Ovary (tissue), 9 donors: ENCODE measurements around the gene RAB40B. TPM values are rescaled to one million over a fixed set of nuclear protein-coding genes. Genes with fewer than 3 reads are reported as not detected.

Experiments
- DNase-seq, 5 donors: peaks; one replicate each; pipeline ENCODE4 v3.0.0-alpha.2; 2019 to 2020
- H3K27ac ChIP-seq, 2 donors: fragments of 200-600 bp; one replicate each; pipeline versions ENCODE4 v1.5.1 to v1.8.0; 2019 to 2022
- H3K27me3 ChIP-seq: fragments of 200-600 bp; one replicate; pipeline ENCODE4 v1.8.0; 2022
- H3K36me3 ChIP-seq: fragments of 200-600 bp; sonication (generic); one replicate; pipeline ENCODE4 v1.5.1; 2019
- H3K4me1 ChIP-seq: one replicate; pipeline ENCODE4 v1.8.1; 2013; ENCODE audit warnings: mild to moderate bottlenecking, moderate library complexity; ENCODE audit not compliant: insufficient read depth
- H3K4me3 ChIP-seq: fragments of 200-600 bp; sonication (generic); one replicate; pipeline ENCODE4 v1.5.1; 2017
- H3K9me3 ChIP-seq, 2 donors: fragments of 200-600 bp in 1 of 2; sonication (generic) in 1 of 2; one replicate each; pipeline versions ENCODE4 v1.5.1 to v1.8.1; 2013 to 2019; ENCODE audit warnings: mild to moderate bottlenecking in 1 of 2, moderate library complexity in 1 of 2
- CTCF ChIP-seq, 3 donors: fragments of 450-650 bp in 2 of 3; fragments of 200-600 bp in 1 of 3; IDR thresholded peaks; one replicate each; pipeline versions ENCODE4 v1.5.1 to v1.8.0; 2016 to 2022; ENCODE audit warnings: antibody characterized with exemption in 3 of 3, mild to moderate bottlenecking in 1 of 3
- EP300 ChIP-seq: sonication (generic); formaldehyde crosslinking; IDR thresholded peaks from one replicate; pipeline ENCODE4 v1.6.1; 2017; ENCODE audit warnings: antibody characterized with exemption
- POLR2A ChIP-seq: fragments of 450-650 bp; IDR thresholded peaks from one replicate; pipeline ENCODE4 v1.6.1; 2017; ENCODE audit warnings: antibody characterized with exemption, mild to moderate bottlenecking, moderate library complexity
- WGBS, 3 donors: extraction: QIAGEN DNeasy Blood & Tissue Kit in 1 of 3; methylation state at CpG; one replicate each; pipeline versions ENCODE4 v1.1.5 to v1.1.7; 2013 to 2017; 5-methylcytosine and 5-hydroxymethylcytosine counted together
- intact Hi-C, 4 donors: fragments of 100-400 bp; cut with DNase I; formaldehyde crosslinking; loops; one replicate each; pipeline versions ENCODE4 v1.11.0 to v1.15.1; 2022 to 2023
- polyA plus RNA-seq, 2 donors: library from polyadenylated mRNA; stranded (reverse); fragments of 200-250 nt in 1 of 2; fragments of 350-450 nt in 1 of 2; fragmentation: Illumina TruSeq in 1 of 2; extraction: RNeasy Lipid Tissue Mini Kit (QIAGEN cat#74804) in 1 of 2; gene quantifications; one replicate each; pipeline ENCODE4 v1.2.3, GENCODE V29; 2013 to 2014
- total RNA-seq, 7 donors: library from RNA; depleted of rRNA in 2 of 7; stranded (reverse); fragments of >200 nt in 2 of 7; fragmentation: NEBNext Ultra II Directional in 3 of 7; extraction: Animal tissue kit (Norgen Biotek cat#: 25700) in 3 of 7; gene quantifications; one replicate each; pipeline versions ENCODE4 v1.1.0 to v1.2.4, GENCODE V29; 2016 to 2023
- donor health status: DM: no; HTN: no; CAD: no; lungs with moderate emphysema.
- donor health status: DM: no; HTN: no; CAD: no.
- donor health status: Bipolar disorder and iron deficiency.
- donor health status: DM: yes; HTN: yes; CAD: no.
- donor health status: DM: no; HTN: no; CAD: no.
- donor health status: DM: yes; HTN: yes; CAD: no.

The RAB40B gene
- total and polyA plus RNA-seq, 9 donors, result 9.2 to 25.9 (median 14.9) TPM

DNA sequence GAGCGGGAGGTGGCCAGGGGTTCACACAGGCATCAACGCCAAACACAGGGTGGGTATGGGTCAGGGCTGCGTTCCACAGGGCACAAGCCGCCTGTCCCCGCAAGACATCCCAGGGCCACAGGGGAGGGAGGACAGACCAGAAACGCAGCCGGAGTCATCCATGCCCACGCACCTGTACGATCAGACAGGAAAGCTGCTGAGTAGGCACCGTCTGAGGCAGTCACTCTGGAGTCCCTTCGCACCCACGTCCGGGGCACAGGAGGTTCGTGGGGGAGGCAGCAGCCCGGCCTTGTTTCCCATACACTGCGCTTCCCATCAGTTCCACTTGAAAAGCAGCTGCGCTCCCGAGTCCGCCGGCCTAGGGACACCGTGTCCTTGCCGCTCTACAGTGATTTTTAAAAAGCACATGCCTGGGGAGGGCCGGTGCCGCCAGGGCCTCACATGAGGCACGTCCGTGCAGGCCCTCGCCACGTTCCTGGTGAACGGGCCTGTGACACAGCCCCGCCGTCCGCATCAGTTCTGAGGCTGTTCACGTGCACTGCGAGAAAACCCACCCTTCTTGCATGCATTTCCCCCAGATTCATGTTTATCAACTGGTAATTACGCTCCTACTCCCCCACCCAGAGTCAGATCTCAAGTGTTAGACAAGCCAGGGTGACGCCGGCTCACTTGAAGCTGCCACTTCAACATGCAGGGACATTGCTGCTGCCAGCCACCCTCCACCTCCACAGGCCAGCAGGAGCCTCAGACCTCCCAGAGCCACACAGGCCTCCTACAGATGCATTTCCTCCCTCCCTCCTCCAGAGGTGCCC, 85.0 kb downstream of the RAB40B start:
- Histone ChIP-seq H3K36me3 (no peaks in the 10 kb centered on the region), H3K9me3 (no peaks in the 10 kb centered on the region), H3K4me1 (no peaks in the 10 kb centered on the region), H3K4me3 (no peak overlapping the region), H3K27me3 (no peaks in the 10 kb centered on the region), H3K27ac (no peak overlapping the region)
- DNase-seq, result no peak
- TF ChIP-seq CTCF (IDR thresholded peaks at IDR 0.05), result no peak
- TF ChIP-seq EP300, result no peak
- TF ChIP-seq POLR2A, result no peak
- intact Hi-C loops, result no loop called here
- WGBS, 3 donors, result 85 to 87% (median 85%) methylated on average over 37 of the region's 37 CpGs

DNA sequence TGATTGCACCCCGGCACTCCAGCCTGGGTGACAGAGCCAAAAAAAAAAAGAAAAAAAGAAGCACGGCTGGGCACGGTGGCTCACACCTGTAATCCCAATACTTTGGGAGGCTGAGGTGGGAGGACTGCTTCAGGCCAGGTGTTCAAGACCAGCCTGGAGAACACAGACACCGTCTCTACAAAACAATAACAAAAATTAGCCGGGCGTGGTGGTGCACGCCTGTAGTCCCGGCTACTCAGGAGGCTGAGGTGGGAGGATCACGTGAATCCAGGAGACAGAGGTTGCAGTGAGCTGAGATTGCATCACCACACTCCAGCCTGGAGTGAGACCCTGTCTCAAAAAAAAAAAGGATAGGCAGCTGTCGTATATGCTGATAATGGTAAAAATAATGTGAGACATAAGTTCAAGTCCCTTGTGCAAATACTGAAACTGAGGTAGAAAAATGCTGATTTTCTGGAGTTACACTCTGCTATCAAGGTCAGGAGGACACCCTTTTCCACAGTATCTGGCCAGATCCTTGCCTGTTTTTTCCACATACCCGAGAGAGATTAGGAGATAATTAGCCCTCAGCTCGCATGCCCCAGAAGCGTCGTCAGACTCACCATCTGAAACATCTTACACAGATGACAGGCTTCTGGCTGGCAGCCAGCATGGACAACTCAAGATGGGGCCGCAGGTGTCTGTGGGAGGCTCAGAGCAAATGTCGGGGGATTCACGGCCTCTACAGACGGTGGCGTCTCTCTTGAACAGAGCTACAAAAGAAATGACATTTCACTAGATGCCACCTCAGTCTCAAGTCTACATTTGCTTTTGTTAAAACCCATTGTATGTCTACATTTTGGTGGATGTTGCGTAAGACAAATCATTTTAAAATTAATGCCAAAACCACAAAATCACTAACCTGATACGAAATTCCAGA, 87.1 kb downstream of the RAB40B start:
- Histone ChIP-seq H3K36me3 (no peaks in the 10 kb centered on the region), H3K4me3 (no peak overlapping the region), H3K27me3 (no peaks in the 10 kb centered on the region), H3K9me3 (no peaks in the 10 kb centered on the region), H3K4me1 (no peaks in the 10 kb centered on the region), H3K27ac (no peak overlapping the region)
- intact Hi-C loops, result no loop called here
- TF ChIP-seq POLR2A, result no peak
- no peak for TF ChIP-seq CTCF (IDR thresholded peaks at IDR 0.05)
- TF ChIP-seq EP300, result no peak
- peak in 2 of 5 donors; percentile 46 to 58 for DNase-seq
- 58 to 61% (median 58%) methylated on average over 21 of the region's 21 CpGs for WGBS, 3 donors

DNA sequence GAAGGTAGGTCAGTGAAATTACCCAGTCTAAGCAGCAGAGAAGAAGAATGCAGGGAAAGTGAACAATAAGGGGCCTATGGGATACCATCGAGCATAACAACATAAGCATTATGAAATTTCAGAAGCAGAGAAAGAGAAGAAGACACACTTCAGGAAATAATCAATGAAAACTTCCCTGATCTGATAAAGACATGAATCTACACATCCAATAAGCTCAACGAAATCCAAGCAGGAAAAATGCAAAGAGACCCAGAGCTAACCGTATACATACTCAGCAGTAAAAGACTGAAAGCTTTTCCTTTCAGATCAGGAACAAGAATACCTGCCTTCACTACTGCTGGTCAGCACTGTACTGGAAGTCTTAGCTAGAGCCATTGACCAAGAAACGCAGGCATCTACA, 88.8 kb downstream of the RAB40B start:
- Histone ChIP-seq H3K36me3 (no peaks in the 10 kb centered on the region), H3K4me1 (no peaks in the 10 kb centered on the region), H3K9me3 (no peaks in the 10 kb centered on the region), H3K27ac (no peak overlapping the region), H3K27me3 (no peaks in the 10 kb centered on the region), H3K4me3 (no peak overlapping the region)
- TF ChIP-seq CTCF (IDR thresholded peaks at IDR 0.05) (no peak), POLR2A (no peak), EP300 (no peak)
- 88 to 94% (median 91%) methylated on average over 4 of the region's 4 CpGs for WGBS, 3 donors
- no peak for DNase-seq
- intact Hi-C loops, result no loop called here

GRCh38 chr17:82608816-82609215, 89.7 kb downstream of the RAB40B start:
- Histone ChIP-seq H3K9me3 (no peaks in the 10 kb centered on the region), H3K4me1 (no peaks in the 10 kb centered on the region), H3K4me3 (no peak overlapping the region), H3K27ac (no peak overlapping the region), H3K27me3 (no peaks in the 10 kb centered on the region), H3K36me3 (no peaks in the 10 kb centered on the region)
- intact Hi-C loops, result no loop called here
- no peak for DNase-seq
- TF ChIP-seq POLR2A, result no peak
- no peak for TF ChIP-seq EP300
- TF ChIP-seq CTCF (IDR thresholded peaks at IDR 0.05), result no peak
- WGBS, 3 donors, result 76 to 85% (median 79%) methylated on average over 5 of the region's 5 CpGs
